IPS-18a (cell line): ENCODE results near the gene ZNF181.

Source experiments
- H3K27ac ChIP-seq: one replicate; pipeline ENCODE4 v1.5.1; 2013; ENCODE audit warnings: low read length
- H3K27me3 ChIP-seq: one replicate; pipeline ENCODE4 v1.6.1; 2013; ENCODE audit warnings: mild to moderate bottlenecking, low read length; ENCODE audit not compliant: control insufficient read depth, insufficient read depth
- H3K36me3 ChIP-seq: one replicate; pipeline ENCODE4 v1.6.1; 2013; ENCODE audit warnings: low read depth, low read length; ENCODE audit not compliant: control insufficient read depth
- H3K4me1 ChIP-seq: one replicate; pipeline ENCODE4 v1.6.1; 2013; ENCODE audit warnings: low read depth, low read length; ENCODE audit not compliant: control insufficient read depth
- H3K4me3 ChIP-seq: one replicate; pipeline ENCODE4 v1.5.1; 2013; ENCODE audit warnings: low read length
- H3K9ac ChIP-seq: one replicate; pipeline ENCODE4 v1.6.1; 2013; ENCODE audit warnings: mild to moderate bottlenecking, low read length, moderate library complexity
- H3K9me3 ChIP-seq: one replicate; pipeline ENCODE4 v1.6.1; 2013; ENCODE audit warnings: low read depth, low read length; ENCODE audit not compliant: control insufficient read depth

ZNF181 gene

DNA sequence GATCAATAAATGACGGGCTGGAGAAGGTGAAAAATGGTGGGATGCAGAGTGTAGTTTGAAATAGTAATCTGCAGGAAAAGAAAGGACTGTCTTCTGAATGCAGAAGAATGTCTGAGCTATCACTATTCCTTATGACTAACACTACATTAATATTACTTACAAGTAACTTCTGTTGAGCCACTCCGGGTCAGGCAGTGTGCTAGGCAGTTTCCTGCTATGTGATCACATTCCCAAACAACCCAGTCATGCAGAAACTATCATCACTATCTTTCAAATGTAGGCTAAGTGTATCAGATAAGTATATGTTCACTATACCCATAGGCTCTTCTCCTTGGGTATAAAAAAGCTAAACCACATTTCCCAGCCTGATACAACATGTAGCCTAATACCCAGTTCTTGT lies 32.3 kb downstream of the ZNF181 start:
- no peaks in the 10 kb centered on the region for H3K27me3 ChIP-seq
- no peak overlapping the region for H3K27ac ChIP-seq
- no peak overlapping the region for H3K9ac ChIP-seq
- peaks cover 16% of the 10 kb centered on the region for H3K9me3 ChIP-seq
- H3K36me3 ChIP-seq, result no peaks in the 10 kb centered on the region
- no peak overlapping the region for H3K4me3 ChIP-seq
- H3K4me1 ChIP-seq, result no peaks in the 10 kb centered on the region

GRCh38 chr19:34767951-34768350 lies 33.9 kb downstream of the ZNF181 start:
- H3K4me3 ChIP-seq, result no peak overlapping the region

DNA sequence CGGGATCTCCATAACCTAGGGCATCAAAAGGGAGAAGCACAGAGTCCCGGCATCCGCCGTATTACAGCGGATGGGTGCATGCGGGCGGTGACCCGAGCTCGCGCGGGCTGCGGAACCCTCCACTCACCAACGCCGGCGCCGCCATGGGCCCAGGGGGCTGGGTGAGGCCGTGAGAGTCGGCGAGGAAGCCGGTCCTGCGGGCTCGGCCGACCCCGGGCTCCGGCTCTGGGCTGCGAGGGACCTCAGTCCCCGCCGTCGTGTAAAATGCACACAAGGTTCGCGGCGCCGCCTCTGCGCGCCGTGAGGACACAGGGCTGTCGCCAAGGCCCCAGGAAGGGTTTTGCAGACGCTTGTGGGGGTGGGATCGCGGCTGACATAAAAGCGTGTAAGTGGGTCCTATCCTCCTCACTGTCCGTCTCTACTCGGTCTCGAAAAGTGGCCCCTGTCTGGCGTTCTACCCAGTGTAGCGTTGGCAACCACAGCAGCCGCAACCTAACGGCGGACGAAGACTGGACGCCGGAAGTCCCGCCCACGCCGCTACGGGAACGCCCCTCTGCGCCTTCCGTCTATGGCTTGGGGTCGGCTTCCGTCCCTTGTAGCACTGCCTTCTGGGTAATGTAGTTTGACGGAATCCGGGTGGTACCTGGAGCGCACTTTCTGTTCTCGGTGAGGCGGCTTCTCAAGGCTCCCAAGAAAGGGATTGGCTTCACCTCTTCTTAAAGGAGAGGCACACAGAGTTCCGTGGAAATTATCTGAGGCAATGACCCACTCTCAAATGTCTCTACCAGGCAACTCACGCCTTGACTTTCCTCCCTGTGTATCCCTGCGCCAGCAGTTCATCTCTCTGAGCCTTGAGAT lies 38.9 kb downstream of the ZNF181 start, which contains the start of gene ZNF599:
ZNF599 (minus strand) TSS at position 519 of the 858 bp plus-strand sequence; CDS start at position 145, 374 bp downstream.
- H3K36me3 ChIP-seq, result no peaks in the 10 kb centered on the region
- H3K4me1 ChIP-seq, result no peaks in the 10 kb centered on the region
- H3K27me3 ChIP-seq, result peaks cover 5% of the 10 kb centered on the region
- H3K9me3 ChIP-seq, result no peaks in the 10 kb centered on the region
- peak within 1 kb of the TSS; percentile 41 for H3K9ac ChIP-seq
- no peak within 1 kb of the TSS for H3K27ac ChIP-seq
- H3K4me3 ChIP-seq, result peak within 1 kb of the TSS; percentile 78

More at GRCh38 chr19:34767951-34768350, 33.9 kb downstream of the ZNF181 start:
- Histone ChIP-seq H3K36me3 (no peaks in the 10 kb centered on the region), H3K9me3 (peaks cover 5% of the 10 kb centered on the region), H3K27me3 (peaks cover 5% of the 10 kb centered on the region), H3K27ac (no peak overlapping the region), H3K9ac (no peak overlapping the region), H3K4me1 (no peaks in the 10 kb centered on the region)

DNA sequence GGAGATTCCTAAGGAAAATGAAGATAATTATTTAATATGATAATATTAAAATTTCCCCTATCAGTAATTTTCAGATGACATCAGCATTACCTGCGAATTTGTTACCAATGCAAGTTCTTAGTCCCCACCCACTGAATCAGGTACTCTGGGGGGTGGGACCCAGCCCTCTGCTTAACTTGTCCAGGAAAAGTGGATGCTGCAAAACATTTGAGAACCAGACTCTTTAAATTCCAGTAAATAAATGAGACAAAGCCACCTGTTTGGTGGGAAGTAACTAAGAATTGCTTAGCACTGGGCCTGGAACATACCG lies 39.5 kb downstream of the ZNF181 start:
- Histone ChIP-seq H3K4me3 (peak overlapping the region; percentile 78), H3K27ac (no peak overlapping the region), H3K36me3 (no peaks in the 10 kb centered on the region), H3K4me1 (no peaks in the 10 kb centered on the region), H3K27me3 (peaks cover 5% of the 10 kb centered on the region), H3K9me3 (no peaks in the 10 kb centered on the region), H3K9ac (no peak overlapping the region)

- Histone ChIP-seq H3K9ac (no peak overlapping the region), H3K9me3 (no peaks in the 10 kb centered on the region), H3K27ac (no peak overlapping the region), H3K4me1 (no peaks in the 10 kb centered on the region), H3K27me3 (peaks cover 5% of the 10 kb centered on the region), H3K4me3 (no peak overlapping the region), H3K36me3 (no peaks in the 10 kb centered on the region)
Observed at GRCh38 chr19:34774857-34775256, 40.8 kb downstream of the ZNF181 start.

DNA sequence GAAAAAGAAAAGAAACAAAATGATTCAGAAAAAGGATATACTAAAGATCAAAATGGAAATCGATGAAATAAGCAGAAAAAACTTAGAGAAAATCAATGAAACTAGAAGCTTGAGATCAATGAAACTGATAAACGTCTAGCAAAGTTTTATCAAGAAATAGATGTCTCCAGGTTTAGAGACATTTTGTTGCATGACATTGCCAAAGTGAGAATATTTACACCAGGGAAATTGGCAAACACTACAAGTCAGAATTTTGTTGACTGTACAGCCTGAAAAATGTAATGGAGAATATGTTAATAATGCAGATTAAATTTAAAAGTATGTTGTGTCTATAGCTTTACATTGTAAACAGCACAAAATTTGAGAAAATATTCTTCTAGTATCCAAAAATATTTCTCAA lies 44.3 kb downstream of the ZNF181 start:
- H3K27ac ChIP-seq, result no peak overlapping the region
- no peaks in the 10 kb centered on the region for H3K9me3 ChIP-seq
- no peaks in the 10 kb centered on the region for H3K27me3 ChIP-seq
- H3K9ac ChIP-seq, result no peak overlapping the region
- H3K36me3 ChIP-seq, result no peaks in the 10 kb centered on the region
- H3K4me3 ChIP-seq, result no peak overlapping the region
- no peaks in the 10 kb centered on the region for H3K4me1 ChIP-seq

DNA sequence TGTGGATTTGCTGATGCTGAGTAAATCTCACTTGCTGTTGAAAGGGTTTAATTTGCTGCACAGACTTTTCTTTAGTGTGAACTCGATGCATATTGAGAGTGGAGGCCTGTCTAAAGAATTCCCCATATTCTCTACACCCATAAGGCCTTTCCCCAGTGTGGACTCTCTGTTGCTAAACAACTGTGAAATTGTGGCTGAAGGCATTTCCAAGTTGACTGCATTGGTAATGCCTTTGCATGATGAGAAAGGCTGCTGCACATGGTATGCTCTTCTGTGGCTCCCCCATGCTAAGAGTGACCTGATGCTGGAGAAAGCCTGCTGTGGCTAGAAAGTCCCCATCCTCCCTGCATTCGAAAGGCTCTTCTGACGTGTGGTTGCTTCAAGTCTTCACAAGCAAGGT lies 45.6 kb downstream of the ZNF181 start:
- Histone ChIP-seq H3K4me3 (no peak overlapping the region), H3K9me3 (no peaks in the 10 kb centered on the region), H3K36me3 (no peaks in the 10 kb centered on the region), H3K9ac (no peak overlapping the region), H3K27ac (no peak overlapping the region), H3K4me1 (no peaks in the 10 kb centered on the region), H3K27me3 (no peaks in the 10 kb centered on the region)

DNA sequence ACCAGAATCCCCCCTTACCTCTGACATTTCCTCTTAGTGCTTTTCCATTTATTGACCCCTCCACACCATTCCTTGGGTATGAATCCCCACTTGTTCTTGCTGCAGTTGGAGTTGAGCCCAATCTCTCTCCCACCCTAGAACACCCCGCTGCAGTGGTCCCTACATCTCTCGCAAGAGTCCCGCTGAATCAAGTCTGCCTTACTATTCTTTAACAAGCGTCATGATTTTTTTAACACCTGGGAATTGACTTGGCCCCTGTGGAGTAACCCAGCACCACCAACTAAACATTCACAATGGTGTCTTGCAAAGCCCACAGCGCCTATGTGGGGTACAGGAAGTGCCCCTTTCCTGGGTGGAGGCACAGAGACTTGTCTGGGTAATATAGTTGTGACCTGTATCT lies 52.2 kb downstream of the ZNF181 start:
- Histone ChIP-seq H3K27ac (no peak overlapping the region), H3K4me3 (no peak overlapping the region), H3K4me1 (no peaks in the 10 kb centered on the region), H3K27me3 (no peaks in the 10 kb centered on the region), H3K36me3 (no peaks in the 10 kb centered on the region), H3K9ac (no peak overlapping the region), H3K9me3 (peaks cover 17% of the 10 kb centered on the region)

GRCh38 chr19:34787059-34787824 lies 53.2 kb downstream of the ZNF181 start:
- H3K27me3 ChIP-seq, result no peaks in the 10 kb centered on the region
- H3K36me3 ChIP-seq, result no peaks in the 10 kb centered on the region
- no peaks in the 10 kb centered on the region for H3K4me1 ChIP-seq
- H3K9ac ChIP-seq, result no peak overlapping the region
- H3K27ac ChIP-seq, result no peak overlapping the region
- H3K4me3 ChIP-seq, result no peak overlapping the region
- H3K9me3 ChIP-seq, result peaks cover 22% of the 10 kb centered on the region

GRCh38 chr19:34788074-34788473 lies 54.0 kb downstream of the ZNF181 start:
- Histone ChIP-seq H3K9me3 (peaks cover 24% of the 10 kb centered on the region), H3K9ac (no peak overlapping the region), H3K27ac (no peak overlapping the region), H3K36me3 (no peaks in the 10 kb centered on the region), H3K4me3 (no peak overlapping the region), H3K27me3 (no peaks in the 10 kb centered on the region), H3K4me1 (no peaks in the 10 kb centered on the region)

- H3K4me1 ChIP-seq, result no peaks in the 10 kb centered on the region
- no peaks in the 10 kb centered on the region for H3K27me3 ChIP-seq
- H3K36me3 ChIP-seq, result no peaks in the 10 kb centered on the region
- H3K9me3 ChIP-seq, result peaks cover 21% of the 10 kb centered on the region
- H3K9ac ChIP-seq, result no peak overlapping the region
- H3K27ac ChIP-seq, result no peak overlapping the region
- H3K4me3 ChIP-seq, result no peak overlapping the region
Observed at GRCh38 chr19:34793565-34793964, 59.5 kb downstream of the ZNF181 start.
